Spleen (tissue), 11 donors: Measurements from ENCODE around the gene POU6F2. TPM values are rescaled to one million over a fixed set of nuclear protein-coding genes. Genes with fewer than 3 reads are reported as not detected.
A peak's percentile ranks its signal among the peaks of the same experiment; 100 is the strongest.

ENCODE experiments used
- DNase-seq: peaks from one replicate; pipeline ENCODE4 v3.0.0-alpha.2; 2020
- H3K27ac ChIP-seq, 8 donors: fragments of 200-600 bp; sonication (generic) in 7 of 8; 1 replicate in 4 of 8; 2 replicates in 4 of 8; pipeline versions ENCODE4 v1.5.0 to v1.8.0; 2016 to 2021; ENCODE audit warnings: inconsistent platforms in 4 of 8, mild to moderate bottlenecking in 4 of 8, moderate library complexity in 1 of 8
- H3K27me3 ChIP-seq, 7 donors: fragments of 200-600 bp; sonication (generic) in 6 of 7; replicated peaks in 1 of 7; 1 replicate in 4 of 7; 2 replicates in 3 of 7; pipeline versions ENCODE4 v1.5.0 to v1.8.0; 2016 to 2021; ENCODE audit warnings: inconsistent platforms in 3 of 7, mild to moderate bottlenecking in 1 of 7
- H3K36me3 ChIP-seq, 6 donors: fragments of 200-600 bp; sonication (generic) in 5 of 6; 1 replicate in 4 of 6; 2 replicates in 2 of 6; pipeline versions ENCODE4 v1.5.0 to v1.8.0; 2016 to 2021; ENCODE audit warnings: inconsistent platforms in 2 of 6
- H3K4me1 ChIP-seq, 6 donors: fragments of 200-600 bp; sonication (generic) in 5 of 6; 1 replicate in 3 of 6; 2 replicates in 3 of 6; pipeline versions ENCODE4 v1.5.0 to v1.8.0; 2016 to 2021; ENCODE audit warnings: inconsistent platforms in 3 of 6
- H3K4me3 ChIP-seq, 8 donors: fragments of 200-600 bp; sonication (generic) in 7 of 8; 1 replicate in 4 of 8; 2 replicates in 4 of 8; pipeline versions ENCODE4 v1.5.0 to v1.8.0; 2016 to 2021; ENCODE audit warnings: inconsistent platforms in 4 of 8, mild to moderate bottlenecking in 4 of 8, moderate library complexity in 2 of 8
- H3K9me3 ChIP-seq, 8 donors: fragments of 200-600 bp; sonication (generic) in 7 of 8; 1 replicate in 4 of 8; 2 replicates in 4 of 8; pipeline versions ENCODE4 v1.5.0 to v1.8.0; 2016 to 2021; ENCODE audit warnings: inconsistent platforms in 4 of 8
- CTCF ChIP-seq, 11 experiments: fragments of 200-600 bp in 7 of 11; fragments of 450-650 bp in 4 of 11; sonication (generic) in 4 of 11; IDR thresholded peaks in 8 of 11; conservative IDR thresholded peaks in 3 of 11; 1 replicate in 7 of 11; 2 replicates in 4 of 11; pipeline versions ENCODE4 v1.4.0 to v1.8.0; 2016 to 2021; ENCODE audit warnings: antibody characterized with exemption in 11 of 11, inconsistent platforms in 4 of 11, mild to moderate bottlenecking in 1 of 11
- POLR2A ChIP-seq, 3 donors: fragments of 450-650 bp; IDR thresholded peaks; one replicate each; pipeline ENCODE4 v1.5.1; 2017; ENCODE audit warnings: antibody characterized with exemption in 3 of 3, mild to moderate bottlenecking in 1 of 3
- POLR2AphosphoS5 ChIP-seq, 3 donors: sonication (generic); formaldehyde crosslinking; IDR thresholded peaks; one replicate each; pipeline ENCODE4 v1.5.1; 2017; ENCODE audit warnings: antibody characterized with exemption in 3 of 3
- WGBS, 5 donors: extraction: QIAGEN DNeasy Blood & Tissue Kit in 3 of 5; methylation state at CpG; one replicate each; pipeline versions ENCODE4 v1.1.5 to v1.1.7; 2013 to 2018; 5-methylcytosine and 5-hydroxymethylcytosine counted together
- intact Hi-C: fragments of 100-400 bp; cut with DNase I; formaldehyde crosslinking; loops from one replicate; pipeline ENCODE4 v1.15.0; 2023; ENCODE audit warnings: low total_unique reads
- polyA plus RNA-seq, 3 donors: library from polyadenylated mRNA; stranded (reverse); fragments of 200-250 nt; gene quantifications; one replicate each; pipeline ENCODE4 v1.2.1, GENCODE V29; 2013
- total RNA-seq, 7 donors: library from RNA; depleted of rRNA in 3 of 7; stranded (reverse); fragments of >200 nt in 3 of 7; fragmentation: NEBNext Ultra II Directional in 4 of 7; extraction: Animal tissue kit (Norgen Biotek cat#: 25700) in 4 of 7; gene quantifications; one replicate each; pipeline versions ENCODE4 v1.1.0 to v1.2.1, GENCODE V29; 2016 to 2021
- donor health status: healthy with polysubstance abuse.
- donor health status: DM: no; HTN: no; CAD: no; lungs with moderate emphysema.
- donor health status: DM: no; HTN: no; CAD: no.
- donor health status: Bipolar disorder and iron deficiency.
- donor health status: healthy.
- donor health status: DM: no; HTN: no; CAD: no.
- donor health status: DM: yes; HTN: yes; CAD: no.

The POU6F2 gene
- total and polyA plus RNA-seq, 10 donors, result 0.04 to 0.54 (median 0.23) TPM; not detected in 7

DNA sequence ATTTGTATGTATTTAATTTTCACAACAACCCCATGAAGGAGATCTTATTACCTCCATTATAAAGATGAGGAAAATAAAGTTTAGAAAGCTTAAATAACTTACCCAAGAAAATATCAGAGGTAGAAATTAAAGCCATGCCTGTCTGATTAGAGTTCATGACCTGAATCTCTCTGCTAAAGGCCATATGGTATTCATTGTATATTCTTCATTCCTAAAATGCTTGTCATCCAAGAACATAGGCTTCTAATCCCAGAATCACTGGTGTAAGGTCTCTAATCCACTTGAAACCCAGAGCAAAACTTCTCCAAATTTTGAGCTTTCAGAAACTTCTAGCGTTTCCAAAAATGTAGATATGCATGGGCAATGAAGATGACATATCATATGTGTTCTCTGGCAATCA lies 516.2 kb downstream of the POU6F2 start:
- H3K9me3 ChIP-seq, result no peaks in the 10 kb centered on the region
- no peak for DNase-seq
- H3K36me3 ChIP-seq, result no peaks in the 10 kb centered on the region
- no peak overlapping the region for H3K27ac ChIP-seq
- intact Hi-C loops, result no loop called here
- no peaks in the 10 kb centered on the region for H3K27me3 ChIP-seq
- TF ChIP-seq POLR2A (IDR thresholded peaks at IDR 0.05) (no peak), CTCF (IDR thresholded peaks at IDR 0.05 in 8 of 11, conservative IDR thresholded peaks at IDR 0.05 in 3 of 11) (no peak), POLR2AphosphoS5 (IDR thresholded peaks at IDR 0.05) (no peak)
- H3K4me1 ChIP-seq, result no peaks in the 10 kb centered on the region
- WGBS, 5 donors, result 72 to 91% (median 86%) methylated on average over 1 of the region's 1 CpG
- no peak overlapping the region for H3K4me3 ChIP-seq

DNA sequence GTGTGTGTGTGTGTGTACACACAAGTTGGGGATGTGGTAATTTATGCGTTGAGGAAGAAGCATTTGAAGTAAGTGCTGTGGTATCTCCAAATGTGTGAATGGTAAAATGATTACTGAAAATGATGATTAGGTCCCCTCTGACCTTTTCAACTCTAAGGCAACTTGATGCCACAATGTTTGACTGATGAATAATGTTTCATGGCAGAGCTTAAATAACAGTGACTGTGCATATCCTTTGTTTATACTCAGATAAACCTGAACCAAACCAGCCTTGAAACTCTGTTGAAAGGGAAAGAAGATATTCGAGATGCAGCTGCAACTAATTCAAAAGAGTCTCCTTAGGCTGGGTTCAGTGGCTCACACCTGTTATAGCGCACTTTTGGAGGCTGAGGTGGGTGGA lies 523.6 kb downstream of the POU6F2 start:
- WGBS, 5 donors, result 55 to 78% (median 68%) methylated on average over 3 of the region's 3 CpGs
- no peak overlapping the region for H3K27ac ChIP-seq
- no peak for DNase-seq
- H3K27me3 ChIP-seq, result no peaks in the 10 kb centered on the region
- H3K9me3 ChIP-seq, result no peaks in the 10 kb centered on the region
- no peak overlapping the region for H3K4me3 ChIP-seq
- no peaks in the 10 kb centered on the region for H3K36me3 ChIP-seq
- H3K4me1 ChIP-seq, result no peaks in the 10 kb centered on the region
- TF ChIP-seq POLR2AphosphoS5 (IDR thresholded peaks at IDR 0.05) (no peak), POLR2A (IDR thresholded peaks at IDR 0.05) (no peak), CTCF (IDR thresholded peaks at IDR 0.05 in 8 of 11, conservative IDR thresholded peaks at IDR 0.05 in 3 of 11) (no peak)
- intact Hi-C loops, result no loop called here

DNA sequence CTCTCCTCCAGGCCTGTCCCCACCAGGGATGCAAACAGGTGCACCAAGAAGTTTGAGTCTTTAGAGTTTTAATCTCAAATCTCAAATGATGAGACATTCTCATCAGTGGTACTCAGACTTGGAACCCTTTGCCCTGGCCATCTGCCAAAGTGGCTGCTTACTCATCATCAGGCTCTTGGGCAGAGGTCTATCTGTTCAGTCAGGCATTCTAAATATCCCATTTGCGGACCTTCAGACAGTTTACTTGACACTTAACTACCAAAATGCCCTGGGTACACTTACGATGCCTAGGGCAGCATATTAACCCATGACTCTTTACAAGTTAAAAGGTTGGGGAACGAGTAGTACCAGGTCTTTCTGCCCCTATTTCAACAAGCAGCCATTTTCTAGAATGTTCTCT lies 527.3 kb downstream of the POU6F2 start:
- 44 to 80% (median 56%) methylated on average over 3 of the region's 3 CpGs for WGBS, 5 donors
- TF ChIP-seq CTCF (IDR thresholded peaks at IDR 0.05 in 8 of 11, conservative IDR thresholded peaks at IDR 0.05 in 3 of 11) (no peak), POLR2AphosphoS5 (IDR thresholded peaks at IDR 0.05) (no peak), POLR2A (IDR thresholded peaks at IDR 0.05) (no peak)
- Histone ChIP-seq H3K4me3 (no peak overlapping the region), H3K9me3 (no peaks in the 10 kb centered on the region), H3K4me1 (peaks cover 0 to 6% (median 0%) of the 10 kb centered on the region in 6 donors), H3K27me3 (no peaks in the 10 kb centered on the region), H3K27ac (no peak overlapping the region), H3K36me3 (no peaks in the 10 kb centered on the region)
- no peak for DNase-seq
- intact Hi-C loops, result no loop called here

DNA sequence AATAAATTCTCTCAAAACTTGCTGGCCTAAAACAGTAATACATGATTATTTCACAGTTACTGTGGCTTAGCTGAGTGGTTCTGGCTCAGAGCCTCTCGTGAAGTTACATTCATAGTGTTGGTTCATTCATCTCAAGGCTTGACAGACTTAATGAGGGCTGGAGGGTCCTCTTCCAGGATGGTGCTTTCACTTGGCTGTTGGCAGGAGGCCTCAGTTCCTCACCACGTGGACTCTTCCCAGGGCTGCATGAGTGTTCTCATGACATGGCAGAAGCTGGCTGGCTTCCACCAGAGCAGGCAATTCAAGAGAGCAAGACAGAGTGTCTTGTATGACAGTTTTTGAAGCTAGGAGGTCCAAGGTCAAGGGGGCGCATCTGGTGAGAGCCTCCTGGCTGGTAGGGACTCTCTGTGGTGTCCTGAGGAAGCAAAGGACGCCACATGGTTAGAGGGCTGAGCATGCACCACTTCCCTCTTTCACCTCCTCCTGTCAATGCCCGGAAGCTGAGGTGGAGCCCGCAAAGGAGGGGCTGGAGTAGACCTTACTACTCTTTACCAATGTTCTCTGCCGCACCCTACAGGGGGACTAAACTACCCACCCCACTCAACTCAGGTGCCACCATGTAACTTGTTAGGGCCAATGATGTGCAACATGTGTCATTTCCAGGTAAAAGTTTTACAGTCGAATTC lies 530.3 kb downstream of the POU6F2 start:
- Histone ChIP-seq H3K9me3 (no peaks in the 10 kb centered on the region), H3K4me3 (no peak overlapping the region), H3K4me1 (peaks cover 0 to 6% (median 0%) of the 10 kb centered on the region in 6 donors), H3K27me3 (no peaks in the 10 kb centered on the region), H3K36me3 (no peaks in the 10 kb centered on the region), H3K27ac (no peak overlapping the region)
- peak; percentile 70 for DNase-seq
- WGBS, 5 donors, result 30 to 50% (median 45%) methylated on average over 8 of the region's 8 CpGs
- intact Hi-C loops, result no loop called here
- TF ChIP-seq POLR2A (IDR thresholded peaks at IDR 0.05), result no peak
- TF ChIP-seq POLR2AphosphoS5 (IDR thresholded peaks at IDR 0.05), result no peak
